Adrenal gland (tissue), 12 donors: ENCODE measurements around the gene GDF11. TPM values are rescaled to one million over a fixed set of nuclear protein-coding genes. Genes with fewer than 3 reads are reported as not detected.

ENCODE experiments used
- DNase-seq, 7 donors: peaks; one replicate each; pipeline ENCODE4 v3.0.0-alpha.2; 2019 to 2020
- H3K27ac ChIP-seq, 5 donors: fragments of 200-600 bp; sonication (generic) in 4 of 5; 1 replicate in 3 of 5; 2 replicates in 2 of 5; pipeline versions ENCODE4 v1.5.1 to v1.8.0; 2016 to 2020; ENCODE audit warnings: mild to moderate bottlenecking in 1 of 5
- H3K27me3 ChIP-seq: fragments of 200-600 bp; 2 replicates; pipeline ENCODE4 v1.8.0; 2021
- H3K36me3 ChIP-seq, 2 donors: fragments of 200-600 bp; replicated peaks in 1 of 2; 1 replicate in 1 of 2; 2 replicates in 1 of 2; pipeline versions ENCODE4 v1.5.1 to v1.8.0; 2018 to 2022
- H3K4me1 ChIP-seq, 2 donors: fragments of 200-600 bp; replicated peaks in 1 of 2; 1 replicate in 1 of 2; 2 replicates in 1 of 2; pipeline versions ENCODE4 v1.5.1 to v1.8.0; 2018 to 2021
- H3K4me3 ChIP-seq, 4 donors: fragments of 200-600 bp; sonication (generic) in 3 of 4; one replicate each; pipeline ENCODE4 v1.5.1; 2016 to 2018
- H3K9me3 ChIP-seq, 3 donors: fragments of 200-600 bp; sonication (generic) in 1 of 3; replicated peaks in 1 of 3; 1 replicate in 2 of 3; 2 replicates in 1 of 3; pipeline versions ENCODE4 v1.5.1 to v1.8.0; 2016 to 2021
- POLR2A ChIP-seq, 2 donors: fragments of 450-650 bp; IDR thresholded peaks; one replicate each; pipeline ENCODE4 v1.6.1; 2017; ENCODE audit warnings: antibody characterized with exemption in 2 of 2, mild to moderate bottlenecking in 2 of 2, moderate library complexity in 1 of 2
- WGBS, 4 donors: extraction: QIAGEN DNeasy Blood & Tissue Kit in 2 of 4; methylation state at CpG; one replicate each; pipeline versions ENCODE4 v1.1.5 to v1.1.7; 2013 to 2017; 5-methylcytosine and 5-hydroxymethylcytosine counted together
- intact Hi-C, 2 donors: fragments of 100-400 bp; cut with DNase I; formaldehyde crosslinking; loops; one replicate each; pipeline versions ENCODE4 v1.14.1 to v1.15.0; 2022 to 2023
- polyA plus RNA-seq, 3 donors: library from polyadenylated mRNA; stranded (reverse); fragments of 200-250 nt in 2 of 3; fragments of 350-450 nt in 1 of 3; fragmentation: Illumina TruSeq in 1 of 3; extraction: RNeasy Lipid Tissue Mini Kit (QIAGEN cat#74804) in 1 of 3; gene quantifications; one replicate each; pipeline ENCODE4 v1.2.3, GENCODE V29; 2013 to 2014
- total RNA-seq, 9 donors: library from RNA; depleted of rRNA in 4 of 9; stranded (reverse); fragments of >200 nt in 4 of 9; fragments of 120-200 nt in 1 of 9; fragmentation: NEBNext Ultra II Directional in 1 of 9; extraction: Animal tissue kit (Norgen Biotek cat#: 25700) in 1 of 9; gene quantifications; one replicate each; pipeline versions ENCODE4 v1.1.0 to v1.2.4, GENCODE V29; 2013 to 2023
- TF ChIP-seq, protein P1 (sequence below), 6 experiments: fragments of 450-650 bp in 4 of 6; fragments of 200-600 bp in 2 of 6; sonication (generic) in 1 of 6; IDR thresholded peaks; 1 replicate in 5 of 6; 2 replicates in 1 of 6; pipeline versions ENCODE4 v1.5.1 to v1.8.0; 2016 to 2021; ENCODE audit warnings: antibody characterized with exemption in 6 of 6, mild to moderate bottlenecking in 2 of 6, moderate library complexity in 1 of 6
- donor health status: healthy with polysubstance abuse.
- donor health status: Bipolar disorder and iron deficiency.
- donor health status: DM: yes; HTN: yes; CAD: no.
- donor health status: DM: no; HTN: no; CAD: no.
- donor health status: DM: no; HTN: no; CAD: no.
- donor health status: DM: yes; HTN: yes; CAD: no.

The GDF11 gene
- total and polyA plus RNA-seq, 12 donors, result 2.4 to 8.3 (median 5.8) TPM

DNA sequence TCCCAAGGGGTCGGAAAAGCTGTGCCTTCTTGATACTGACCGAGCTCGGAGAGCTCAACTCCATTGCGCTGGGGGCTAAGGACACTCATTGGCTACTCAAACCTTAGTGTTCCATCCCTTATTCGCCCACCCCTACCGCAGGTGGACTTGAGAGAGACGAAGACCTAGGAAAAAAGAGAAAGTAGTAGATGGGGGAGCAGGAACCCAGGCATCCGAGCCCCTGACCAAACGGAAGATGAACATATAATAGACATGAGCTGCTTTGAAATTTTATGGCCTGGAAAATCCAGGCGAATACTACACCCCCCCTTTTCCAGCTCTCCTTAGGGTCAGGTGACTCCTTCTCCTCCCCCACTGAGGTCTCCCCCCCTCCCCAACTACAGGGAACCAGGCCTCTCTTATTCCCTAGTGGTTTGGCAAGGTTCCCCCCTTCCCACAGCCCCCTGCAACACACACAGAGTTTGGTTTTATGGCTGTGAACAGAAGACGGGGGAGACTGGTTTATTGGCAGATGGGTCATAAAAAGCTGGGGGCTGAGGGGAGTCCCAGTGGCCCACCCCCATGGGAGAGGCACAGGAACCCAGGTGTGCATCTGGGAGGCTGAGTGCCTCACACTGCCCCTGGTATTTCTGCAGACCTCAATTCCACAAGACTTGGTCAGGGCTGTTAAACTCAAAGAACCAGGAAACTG, 1.6 kb downstream of the GDF11 start:
- peak in 1 of 7 donors; percentile 49 for DNase-seq
- Histone ChIP-seq H3K36me3 (no peaks in the 10 kb centered on the region), H3K27me3 (no peaks in the 10 kb centered on the region), H3K9me3 (no peaks in the 10 kb centered on the region), H3K4me3 (peak overlapping the region in 1 of 4 donors; percentile 48), H3K27ac (peak overlapping the region in 2 of 5 donors; percentile 47 to 88), H3K4me1 (peaks cover 8 to 15% of the 10 kb centered on the region in 2 donors)
- no peak for TF ChIP-seq POLR2A (IDR thresholded peaks at IDR 0.05)
- TF ChIP-seq, protein P1, sequence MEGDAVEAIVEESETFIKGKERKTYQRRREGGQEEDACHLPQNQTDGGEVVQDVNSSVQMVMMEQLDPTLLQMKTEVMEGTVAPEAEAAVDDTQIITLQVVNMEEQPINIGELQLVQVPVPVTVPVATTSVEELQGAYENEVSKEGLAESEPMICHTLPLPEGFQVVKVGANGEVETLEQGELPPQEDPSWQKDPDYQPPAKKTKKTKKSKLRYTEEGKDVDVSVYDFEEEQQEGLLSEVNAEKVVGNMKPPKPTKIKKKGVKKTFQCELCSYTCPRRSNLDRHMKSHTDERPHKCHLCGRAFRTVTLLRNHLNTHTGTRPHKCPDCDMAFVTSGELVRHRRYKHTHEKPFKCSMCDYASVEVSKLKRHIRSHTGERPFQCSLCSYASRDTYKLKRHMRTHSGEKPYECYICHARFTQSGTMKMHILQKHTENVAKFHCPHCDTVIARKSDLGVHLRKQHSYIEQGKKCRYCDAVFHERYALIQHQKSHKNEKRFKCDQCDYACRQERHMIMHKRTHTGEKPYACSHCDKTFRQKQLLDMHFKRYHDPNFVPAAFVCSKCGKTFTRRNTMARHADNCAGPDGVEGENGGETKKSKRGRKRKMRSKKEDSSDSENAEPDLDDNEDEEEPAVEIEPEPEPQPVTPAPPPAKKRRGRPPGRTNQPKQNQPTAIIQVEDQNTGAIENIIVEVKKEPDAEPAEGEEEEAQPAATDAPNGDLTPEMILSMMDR (IDR thresholded peaks at IDR 0.05), result no peak
- WGBS, 4 donors, result 22 to 29% (median 25%) methylated on average over 10 to 11 of the region's 11 CpGs
- intact Hi-C loops, result loop anchor here (5.0 to 10.0 kb wide), 3 partner anchors 53 to 198 kb away; no protein-coding TSS in a partner anchor

DNA sequence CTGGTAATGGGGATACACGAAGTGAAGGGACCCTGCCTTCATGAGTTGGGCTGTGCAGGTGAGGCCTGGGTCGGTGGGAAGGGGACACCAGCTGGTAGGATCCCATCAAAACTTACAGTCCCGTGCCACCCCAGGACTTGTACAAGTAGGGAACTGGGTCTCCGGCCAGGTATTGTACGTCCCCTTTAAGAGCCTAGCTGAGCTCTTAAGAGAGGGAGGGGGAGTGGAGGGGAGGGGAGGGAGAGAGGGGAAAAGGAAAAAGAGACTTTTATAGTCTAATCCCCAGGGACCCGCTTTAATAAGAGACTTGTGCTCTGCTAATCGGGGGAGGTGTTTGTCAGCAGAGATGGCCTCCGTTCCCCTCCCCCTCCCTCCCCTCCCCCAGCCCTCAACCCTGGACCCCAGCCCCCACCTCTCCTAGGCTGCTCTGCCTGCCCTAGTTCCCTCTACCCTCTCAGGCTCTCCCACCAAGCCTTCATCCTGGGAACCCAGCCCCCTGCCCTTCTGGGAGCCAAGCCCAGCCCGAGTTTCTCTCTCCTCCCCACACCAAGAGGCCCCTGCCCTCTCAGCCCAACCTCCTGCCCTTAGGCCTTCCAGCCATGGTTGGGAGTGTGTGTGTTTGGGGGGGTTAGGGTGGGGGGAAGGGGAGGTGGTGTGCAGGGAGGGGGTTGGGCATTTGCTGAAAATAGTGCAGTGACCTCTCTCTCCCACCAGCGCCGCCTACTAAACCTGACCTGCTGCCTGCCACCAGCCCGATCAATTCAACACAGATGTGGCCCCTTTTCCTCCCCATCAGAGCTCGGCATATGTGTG, 2.6 kb downstream of the GDF11 start:
- H3K27ac ChIP-seq, result peak overlapping the region in 2 of 5 donors; percentile 47 to 59
- intact Hi-C loops, result loop anchor here in 1 of 2 donors (10.0 kb wide), 1 partner anchor 59 kb away; no protein-coding TSS in a partner anchor
- no peaks in the 10 kb centered on the region for H3K36me3 ChIP-seq
- no peaks in the 10 kb centered on the region for H3K27me3 ChIP-seq
- no peak for TF ChIP-seq POLR2A (IDR thresholded peaks at IDR 0.05)
- TF ChIP-seq, protein P1 (IDR thresholded peaks at IDR 0.05), result no peak
- peak overlapping the region in 1 of 4 donors; percentile 11 for H3K4me3 ChIP-seq
- no peaks in the 10 kb centered on the region for H3K9me3 ChIP-seq
- 20 to 38% (median 23%) methylated on average over 10 to 13 of the region's 13 CpGs for WGBS, 4 donors
- peaks cover 8 to 15% of the 10 kb centered on the region in 2 donors for H3K4me1 ChIP-seq
- DNase-seq, result peak in 3 of 7 donors; percentile 25 to 51 (median 41)

DNA sequence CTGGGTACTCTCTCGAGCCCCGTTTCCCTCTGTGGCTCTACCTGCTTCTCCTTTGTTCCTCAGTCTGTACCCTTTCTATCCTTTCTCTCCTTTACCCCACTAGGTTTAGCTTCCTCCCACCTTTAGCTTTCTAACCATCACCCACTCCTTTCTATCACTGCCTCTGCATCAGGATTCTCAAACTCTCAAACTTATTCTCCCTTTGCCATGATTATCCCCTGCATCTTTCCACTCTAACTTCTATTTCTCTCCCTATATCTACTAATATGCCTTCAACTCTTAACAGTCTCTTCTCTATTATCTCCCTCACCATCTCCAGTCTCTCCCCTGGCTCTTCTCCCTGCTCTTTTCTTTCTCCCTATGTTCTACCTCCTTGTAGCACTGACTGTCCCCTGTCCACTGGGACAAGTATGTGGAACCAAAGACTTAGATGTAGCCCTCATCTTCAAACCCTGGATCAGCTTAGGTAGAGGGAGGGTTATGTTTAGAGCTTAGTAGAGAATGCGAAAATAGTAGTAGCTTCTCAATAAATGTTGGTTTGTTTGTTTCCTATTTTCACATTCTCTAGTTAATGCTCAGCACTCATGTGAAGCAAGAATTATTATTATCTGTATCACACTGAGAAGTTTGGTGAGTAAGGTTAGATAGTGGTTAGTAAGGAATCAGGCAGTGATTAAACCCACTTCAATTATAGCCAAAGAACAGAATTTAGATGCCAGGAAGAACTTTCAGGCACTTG, 3.4 kb downstream of the GDF11 start:
- no peak for TF ChIP-seq POLR2A (IDR thresholded peaks at IDR 0.05)
- TF ChIP-seq, protein P1 (IDR thresholded peaks at IDR 0.05), result no peak
- no peak for DNase-seq
- Histone ChIP-seq H3K36me3 (peaks cover 0 to 2% of the 10 kb centered on the region in 2 donors), H3K4me1 (peaks cover 8 to 15% of the 10 kb centered on the region in 2 donors), H3K9me3 (no peaks in the 10 kb centered on the region), H3K27ac (peak overlapping the region in 2 of 5 donors; percentile 47 to 59), H3K4me3 (no peak overlapping the region), H3K27me3 (no peaks in the 10 kb centered on the region)
- 39 to 52% (median 45%) methylated on average over 3 of the region's 3 CpGs for WGBS, 4 donors
- intact Hi-C loops, result loop anchor here in 1 of 2 donors (10.0 kb wide), 1 partner anchor 58 kb away; no protein-coding TSS in a partner anchor

DNA sequence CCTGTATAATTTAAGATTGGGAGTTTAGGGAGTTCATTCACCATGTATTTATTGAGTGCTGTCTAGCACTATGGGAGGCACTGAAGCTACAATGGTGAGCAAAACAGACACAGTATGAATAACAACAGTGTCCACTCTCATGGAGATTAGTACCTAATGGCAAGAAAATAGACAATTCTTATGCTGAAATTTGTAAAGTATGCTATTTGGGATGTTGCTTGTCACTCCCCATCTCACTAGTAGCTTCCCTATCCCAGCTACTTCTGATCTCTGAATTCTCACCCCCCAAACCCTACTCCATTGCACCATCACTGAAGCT, 4.0 kb downstream of the GDF11 start:
- no peaks in the 10 kb centered on the region for H3K27me3 ChIP-seq
- TF ChIP-seq, protein P1 (IDR thresholded peaks at IDR 0.05), result no peak
- no peak for TF ChIP-seq POLR2A (IDR thresholded peaks at IDR 0.05)
- no peak overlapping the region for H3K4me3 ChIP-seq
- no peaks in the 10 kb centered on the region for H3K9me3 ChIP-seq
- intact Hi-C loops, result loop anchor here in 1 of 2 donors (10.0 kb wide), 1 partner anchor 58 kb away; no protein-coding TSS in a partner anchor
- no peak overlapping the region for H3K27ac ChIP-seq
- H3K4me1 ChIP-seq, result peaks cover 8 to 15% of the 10 kb centered on the region in 2 donors
- no peak for DNase-seq
- peaks cover 0 to 7% of the 10 kb centered on the region in 2 donors for H3K36me3 ChIP-seq
